ENCODE results near the gene GLRX. TPM values are rescaled to one million over a fixed set of nuclear protein-coding genes. Genes with fewer than 3 reads are reported as not detected.

GLRX gene
- total RNA-seq, 1 donor from 2014 or later = 139 TPM

DNA sequence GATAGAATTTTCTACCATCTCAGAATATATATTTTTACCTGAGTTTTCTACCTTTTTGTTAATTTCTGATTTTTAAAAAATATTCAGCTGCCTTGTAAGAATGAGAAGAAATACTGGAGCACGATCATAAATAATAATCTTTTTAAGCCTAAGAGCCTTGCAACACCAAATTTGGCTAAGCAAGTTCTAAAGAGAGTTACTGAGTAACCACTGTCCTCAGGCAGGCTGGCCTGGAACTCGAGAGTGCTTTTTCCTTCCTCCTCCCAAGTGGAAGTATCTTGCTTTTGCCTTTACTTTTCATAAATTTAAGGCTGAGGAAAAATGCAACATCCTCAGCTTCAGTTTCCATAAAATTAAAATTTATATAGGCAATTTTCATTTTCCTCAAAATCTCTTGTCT, 21.0 kb downstream of the GLRX start:
- Histone ChIP-seq H3K4me1 (peaks cover 33% of the 10 kb centered on the region), H3K27me3 (ENCODE audit: low read depth) (no peaks in the 10 kb centered on the region), H3K27ac (replicated peaks) (peak overlapping the region; percentile 82), H3K4me3 (no peak overlapping the region), H3K9me3 (replicated peaks) (peaks cover 11% of the 10 kb centered on the region), H3K36me3 (peaks cover 7% of the 10 kb centered on the region)
- TF ChIP-seq, protein P1, sequence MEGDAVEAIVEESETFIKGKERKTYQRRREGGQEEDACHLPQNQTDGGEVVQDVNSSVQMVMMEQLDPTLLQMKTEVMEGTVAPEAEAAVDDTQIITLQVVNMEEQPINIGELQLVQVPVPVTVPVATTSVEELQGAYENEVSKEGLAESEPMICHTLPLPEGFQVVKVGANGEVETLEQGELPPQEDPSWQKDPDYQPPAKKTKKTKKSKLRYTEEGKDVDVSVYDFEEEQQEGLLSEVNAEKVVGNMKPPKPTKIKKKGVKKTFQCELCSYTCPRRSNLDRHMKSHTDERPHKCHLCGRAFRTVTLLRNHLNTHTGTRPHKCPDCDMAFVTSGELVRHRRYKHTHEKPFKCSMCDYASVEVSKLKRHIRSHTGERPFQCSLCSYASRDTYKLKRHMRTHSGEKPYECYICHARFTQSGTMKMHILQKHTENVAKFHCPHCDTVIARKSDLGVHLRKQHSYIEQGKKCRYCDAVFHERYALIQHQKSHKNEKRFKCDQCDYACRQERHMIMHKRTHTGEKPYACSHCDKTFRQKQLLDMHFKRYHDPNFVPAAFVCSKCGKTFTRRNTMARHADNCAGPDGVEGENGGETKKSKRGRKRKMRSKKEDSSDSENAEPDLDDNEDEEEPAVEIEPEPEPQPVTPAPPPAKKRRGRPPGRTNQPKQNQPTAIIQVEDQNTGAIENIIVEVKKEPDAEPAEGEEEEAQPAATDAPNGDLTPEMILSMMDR (IDR thresholded peaks at IDR 0.05; ENCODE audit: borderline replicate concordance) = no peak
- DNase-seq = no peak
- intact Hi-C loops (cut with micrococcal nuclease) = no loop called here

DNA sequence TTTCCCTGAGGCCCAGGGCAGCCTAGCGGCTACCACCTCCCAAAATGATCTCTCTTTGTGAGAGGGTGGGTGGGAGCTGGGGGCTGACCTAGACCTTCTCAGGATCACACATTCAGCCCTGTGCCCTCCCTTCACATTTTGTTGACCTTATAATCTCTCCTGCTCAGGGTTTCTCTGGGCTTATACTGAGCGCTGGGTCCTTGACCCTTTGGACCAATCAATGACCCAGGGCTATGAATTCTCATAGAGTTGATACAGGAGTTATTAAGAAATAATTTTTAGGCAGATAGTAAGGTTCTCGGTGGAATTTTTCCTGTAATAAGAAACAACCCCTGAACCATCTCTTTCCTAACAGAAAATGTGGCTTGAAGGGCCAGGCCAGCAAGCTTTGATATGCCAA, 22.0 kb downstream of the GLRX start:
- Histone ChIP-seq H3K9me3 (replicated peaks) (peaks cover 10% of the 10 kb centered on the region), H3K4me3 (no peak overlapping the region), H3K27ac (replicated peaks) (no peak overlapping the region), H3K27me3 (ENCODE audit: low read depth) (no peaks in the 10 kb centered on the region), H3K36me3 (peaks cover 11% of the 10 kb centered on the region), H3K4me1 (peaks cover 33% of the 10 kb centered on the region)
- intact Hi-C loops (cut with micrococcal nuclease) = no loop called here
- DNase-seq = no peak
- TF ChIP-seq, protein P1 (IDR thresholded peaks at IDR 0.05; ENCODE audit: borderline replicate concordance) = no peak

DNA sequence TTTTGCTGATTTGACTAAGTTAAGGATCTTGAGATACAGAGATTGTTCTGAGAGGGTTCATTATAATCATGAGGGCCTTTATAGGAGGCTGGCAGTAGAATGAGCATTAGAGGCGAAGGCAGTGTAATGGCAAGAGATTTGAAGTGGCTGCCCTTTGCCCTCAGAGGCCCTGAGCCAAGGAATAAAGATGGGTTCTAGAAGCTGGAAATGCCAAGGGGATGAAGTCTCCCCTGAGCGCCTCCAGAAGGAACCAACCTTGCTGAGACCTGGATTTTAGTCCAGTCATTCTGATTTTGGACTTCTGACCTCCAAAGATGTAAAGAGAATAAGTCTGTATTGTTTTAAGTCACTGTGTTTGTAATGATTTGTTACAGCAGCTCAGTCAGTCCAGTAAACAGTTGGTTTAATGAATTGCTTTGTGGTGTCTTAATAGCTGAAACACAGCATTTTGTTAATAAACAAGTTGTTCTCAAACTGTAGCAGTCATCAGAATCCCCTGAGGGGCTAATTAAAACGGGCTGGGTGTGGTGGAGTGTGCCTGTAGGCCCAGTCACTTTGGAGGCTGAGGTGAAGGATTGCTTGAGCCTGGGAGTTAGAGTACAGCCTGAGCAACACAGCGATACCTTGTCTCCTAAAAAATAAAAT, 23.2 kb downstream of the GLRX start:
- intact Hi-C loops (cut with micrococcal nuclease) = no loop called here
- Histone ChIP-seq H3K4me3 (no peak overlapping the region), H3K27ac (replicated peaks) (no peak overlapping the region), H3K9me3 (replicated peaks) (no peaks in the 10 kb centered on the region), H3K4me1 (peaks cover 32% of the 10 kb centered on the region), H3K36me3 (peaks cover 13% of the 10 kb centered on the region), H3K27me3 (ENCODE audit: low read depth) (no peaks in the 10 kb centered on the region)
- TF ChIP-seq, protein P1 (IDR thresholded peaks at IDR 0.05; ENCODE audit: borderline replicate concordance) = no peak
- no peak for DNase-seq

DNA sequence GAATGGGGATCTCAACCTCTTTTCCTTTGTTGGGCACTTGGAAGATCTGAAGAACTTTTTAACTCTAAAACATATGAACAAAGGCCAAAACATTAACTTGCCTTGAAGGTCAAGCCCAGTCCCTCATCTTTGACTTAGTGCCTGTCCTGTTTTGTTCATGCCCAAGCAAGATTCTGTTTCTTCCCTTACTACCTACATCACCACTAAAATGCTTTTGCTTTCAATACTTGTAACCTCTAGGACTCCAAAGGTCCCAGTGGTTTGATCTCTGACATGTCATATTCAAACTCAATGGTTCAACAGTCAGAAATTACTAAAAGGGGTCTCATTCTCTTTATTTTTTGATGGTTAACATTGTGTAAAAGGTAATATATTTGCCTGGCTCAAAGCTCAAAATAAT, 24.0 kb downstream of the GLRX start:
- TF ChIP-seq, protein P1 (IDR thresholded peaks at IDR 0.05; ENCODE audit: borderline replicate concordance) = no peak
- no peaks in the 10 kb centered on the region for H3K27me3 ChIP-seq (ENCODE audit: low read depth)
- no peak for DNase-seq
- H3K4me3 ChIP-seq = no peak overlapping the region
- peaks cover 25% of the 10 kb centered on the region for H3K4me1 ChIP-seq
- no peak overlapping the region for H3K27ac ChIP-seq (replicated peaks)
- no peaks in the 10 kb centered on the region for H3K9me3 ChIP-seq (replicated peaks)
- intact Hi-C loops (cut with micrococcal nuclease) = no loop called here
- H3K36me3 ChIP-seq = peaks cover 18% of the 10 kb centered on the region

DNA sequence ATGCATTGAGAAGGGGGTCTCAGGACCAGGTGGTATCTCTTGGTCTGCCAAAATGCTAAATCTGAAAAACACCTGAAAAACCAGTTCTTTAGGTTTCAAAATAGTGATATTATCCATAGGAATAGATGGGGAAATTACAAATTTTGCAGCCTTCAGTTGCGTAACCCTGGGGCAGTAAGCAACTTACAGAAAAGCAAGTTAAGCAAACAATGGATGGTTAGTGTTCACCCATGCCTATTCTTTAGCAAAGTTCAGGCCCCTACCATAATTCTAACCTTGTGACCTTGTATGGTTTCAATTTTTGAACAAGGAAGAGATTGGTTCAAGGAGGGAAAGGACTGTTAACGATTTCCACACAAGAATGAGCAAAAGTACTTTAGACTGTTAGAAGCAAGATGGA, 24.5 kb downstream of the GLRX start:
- Histone ChIP-seq H3K27ac (replicated peaks) (no peak overlapping the region), H3K4me3 (no peak overlapping the region), H3K9me3 (replicated peaks) (no peaks in the 10 kb centered on the region), H3K4me1 (peaks cover 20% of the 10 kb centered on the region), H3K27me3 (ENCODE audit: low read depth) (no peaks in the 10 kb centered on the region), H3K36me3 (peaks cover 21% of the 10 kb centered on the region)
- TF ChIP-seq, protein P1 (IDR thresholded peaks at IDR 0.05; ENCODE audit: borderline replicate concordance) = no peak
- no peak for DNase-seq
- intact Hi-C loops (cut with micrococcal nuclease) = no loop called here
